Loucy (cell line): Measurements from ENCODE around the gene SP140.

Experiments used
- CTCF ChIP-seq: fragments of 200-600 bp; sonication (generic); conservative IDR thresholded peaks from 2 replicates; pipeline ENCODE4 v1.5.1; 2014; ENCODE audit warnings: mild to moderate bottlenecking, antibody characterized with exemption, low read length
- EZH2phosphoT487 ChIP-seq: fragments of 200-600 bp; IDR thresholded peaks from 2 replicates; pipeline ENCODE4 v1.6.1; 2018; ENCODE audit warnings: antibody characterized with exemption, mild to moderate bottlenecking, moderate library complexity, borderline replicate concordance

GRCh38 chr2:230323385-230324106 is 98.0 kb downstream of the SP140 start:
- peak; percentile 47 for TF ChIP-seq CTCF
- TF ChIP-seq EZH2phosphoT487 = no peak
